Measurements from ENCODE around the gene SSTR3.
A peak's percentile ranks its signal among the peaks of the same experiment; 100 is the strongest.

Gene SSTR3

DNA sequence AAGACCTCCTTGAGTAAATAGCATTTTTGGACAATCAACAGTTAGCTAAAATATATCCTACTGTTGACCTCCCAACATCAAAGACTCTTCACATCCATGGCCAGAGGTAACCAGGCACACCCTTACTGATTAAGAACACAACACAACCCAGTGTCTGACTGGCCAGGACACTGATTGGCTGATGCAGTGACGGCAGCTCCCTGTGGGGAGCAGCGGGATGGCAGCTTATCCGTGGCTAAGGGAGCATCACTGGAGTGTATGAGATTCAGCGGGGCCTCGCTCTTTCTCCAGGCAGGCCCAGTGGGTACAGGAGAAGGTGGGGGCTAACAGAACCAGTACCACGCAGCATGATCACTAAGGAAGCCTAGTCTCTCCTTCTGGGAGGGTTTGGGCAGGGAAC, 52.2 kb downstream of the SSTR3 start:
- Histone ChIP-seq H2BK12ac (ENCODE audit: low read length) (no peak overlapping the region), H3K79me2 (ENCODE audit: control insufficient read depth, insufficient read depth, low read length, poor library complexity) (no peaks in the 10 kb centered on the region)

DNA sequence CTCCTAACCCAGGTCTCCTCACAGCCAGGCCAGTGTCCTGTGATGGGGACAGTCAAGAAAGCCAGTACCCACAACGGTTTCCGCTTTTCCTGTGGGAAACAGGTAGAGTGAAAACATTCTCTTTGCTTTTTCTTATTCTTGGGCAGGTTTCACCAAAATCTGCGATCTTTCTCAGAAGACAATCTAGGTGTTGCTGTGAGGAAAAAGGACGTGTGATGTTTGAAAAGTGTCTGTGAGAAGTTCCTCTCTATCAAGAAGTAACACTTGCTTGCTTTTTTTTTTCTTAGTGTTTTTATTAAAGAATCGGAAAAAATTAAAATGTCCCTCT, 53.4 kb downstream of the SSTR3 start:
- WGBS (ENCODE audit: extremely low coverage, insufficient coverage, insufficient read length), result no CpG with 5 or more reads among the region's 5 CpGs
- DNase-seq, result no peak
- no peak overlapping the region for H4K12ac ChIP-seq (ENCODE audit: low read depth, low read length)
- no peak overlapping the region for H2BK120ac ChIP-seq (ENCODE audit: insufficient read depth, low read length, poor library complexity)
- H3K36me3 ChIP-seq (ENCODE audit: control insufficient read depth in 1 of 2, insufficient read depth in 2 of 2, low read length in 2 of 2), result no peaks in the 10 kb centered on the region
- H3K9me3 ChIP-seq (ENCODE audit: insufficient read depth, low read depth, low read length), result peaks cover 9% of the 10 kb centered on the region
- no peak overlapping the region for H2BK5ac ChIP-seq (ENCODE audit: low read depth, low read length, poor library complexity)
- no peak overlapping the region for H3K27ac ChIP-seq (ENCODE audit: low read depth, low read length)
- H3K79me2 ChIP-seq (ENCODE audit: control insufficient read depth, insufficient read depth, low read length, poor library complexity), result no peaks in the 10 kb centered on the region
- no peak overlapping the region for H2AK5ac ChIP-seq (ENCODE audit: low read length)
- H3K79me1 ChIP-seq (ENCODE audit: low read length), result peaks cover 2% of the 10 kb centered on the region
- no peak overlapping the region for H4K91ac ChIP-seq (ENCODE audit: low read depth, low read length)
- H3K18ac ChIP-seq (ENCODE audit: low read length), result no peak overlapping the region
- no peaks in the 10 kb centered on the region for H3K27me3 ChIP-seq (ENCODE audit: insufficient read depth, low read length)
- H3K23ac ChIP-seq (ENCODE audit: low read length), result no peak overlapping the region
- no peak overlapping the region for H3K4ac ChIP-seq (ENCODE audit: low read depth, low read length)
- H3K4me1 ChIP-seq (ENCODE audit: control insufficient read depth in 1 of 2, insufficient read depth in 2 of 2, low read length in 2 of 2), result peaks cover 8 to 14% of the 10 kb centered on the region in 2 experiments
- no peak overlapping the region for H3K4me2 ChIP-seq (ENCODE audit: low read length)
- H2AFZ ChIP-seq (ENCODE audit: insufficient read depth, low read length, poor library complexity), result no peak overlapping the region
- H4K8ac ChIP-seq (ENCODE audit: low read depth, low read length), result no peak overlapping the region
- no peak overlapping the region for H3K14ac ChIP-seq (ENCODE audit: low read length)
- H3K9ac ChIP-seq (ENCODE audit: low read length), result no peak overlapping the region
- H3K4me3 ChIP-seq (ENCODE audit: low read depth, low read length), result no peak overlapping the region
- no peak overlapping the region for H2BK12ac ChIP-seq (ENCODE audit: low read length)

More for the DNA sequence above, 52.2 kb downstream of the SSTR3 start:
- H2AFZ ChIP-seq (ENCODE audit: insufficient read depth, low read length, poor library complexity), result no peak overlapping the region
- no peaks in the 10 kb centered on the region for H3K27me3 ChIP-seq (ENCODE audit: insufficient read depth, low read length)
- H2BK120ac ChIP-seq (ENCODE audit: insufficient read depth, low read length, poor library complexity), result no peak overlapping the region
- no peak overlapping the region for H3K18ac ChIP-seq (ENCODE audit: low read length)
- H3K4ac ChIP-seq (ENCODE audit: low read depth, low read length), result no peak overlapping the region
- H3K14ac ChIP-seq (ENCODE audit: low read length), result no peak overlapping the region
- H2AK5ac ChIP-seq (ENCODE audit: low read length), result no peak overlapping the region
- H3K9ac ChIP-seq (ENCODE audit: low read length), result no peak overlapping the region
- DNase-seq, result no peak
- H4K8ac ChIP-seq (ENCODE audit: low read depth, low read length), result no peak overlapping the region
- peaks cover 7 to 10% of the 10 kb centered on the region in 2 experiments for H3K4me1 ChIP-seq (ENCODE audit: control insufficient read depth in 1 of 2, insufficient read depth in 2 of 2, low read length in 2 of 2)
- H3K27ac ChIP-seq (ENCODE audit: low read depth, low read length), result no peak overlapping the region
- no CpG with 5 or more reads among the region's 6 CpGs for WGBS (ENCODE audit: extremely low coverage, insufficient coverage, insufficient read length)
- peaks cover 8% of the 10 kb centered on the region for H3K9me3 ChIP-seq (ENCODE audit: insufficient read depth, low read depth, low read length)
- peaks cover 2% of the 10 kb centered on the region for H3K79me1 ChIP-seq (ENCODE audit: low read length)
- H3K23ac ChIP-seq (ENCODE audit: low read length), result no peak overlapping the region
- H4K12ac ChIP-seq (ENCODE audit: low read depth, low read length), result no peak overlapping the region
- no peak overlapping the region for H3K4me3 ChIP-seq (ENCODE audit: low read depth, low read length)
- H3K36me3 ChIP-seq (ENCODE audit: control insufficient read depth in 1 of 2, insufficient read depth in 2 of 2, low read length in 2 of 2), result no peaks in the 10 kb centered on the region
- H4K91ac ChIP-seq (ENCODE audit: low read depth, low read length), result no peak overlapping the region
- H3K4me2 ChIP-seq (ENCODE audit: low read length), result no peak overlapping the region
- H2BK5ac ChIP-seq (ENCODE audit: low read depth, low read length, poor library complexity), result no peak overlapping the region

DNA sequence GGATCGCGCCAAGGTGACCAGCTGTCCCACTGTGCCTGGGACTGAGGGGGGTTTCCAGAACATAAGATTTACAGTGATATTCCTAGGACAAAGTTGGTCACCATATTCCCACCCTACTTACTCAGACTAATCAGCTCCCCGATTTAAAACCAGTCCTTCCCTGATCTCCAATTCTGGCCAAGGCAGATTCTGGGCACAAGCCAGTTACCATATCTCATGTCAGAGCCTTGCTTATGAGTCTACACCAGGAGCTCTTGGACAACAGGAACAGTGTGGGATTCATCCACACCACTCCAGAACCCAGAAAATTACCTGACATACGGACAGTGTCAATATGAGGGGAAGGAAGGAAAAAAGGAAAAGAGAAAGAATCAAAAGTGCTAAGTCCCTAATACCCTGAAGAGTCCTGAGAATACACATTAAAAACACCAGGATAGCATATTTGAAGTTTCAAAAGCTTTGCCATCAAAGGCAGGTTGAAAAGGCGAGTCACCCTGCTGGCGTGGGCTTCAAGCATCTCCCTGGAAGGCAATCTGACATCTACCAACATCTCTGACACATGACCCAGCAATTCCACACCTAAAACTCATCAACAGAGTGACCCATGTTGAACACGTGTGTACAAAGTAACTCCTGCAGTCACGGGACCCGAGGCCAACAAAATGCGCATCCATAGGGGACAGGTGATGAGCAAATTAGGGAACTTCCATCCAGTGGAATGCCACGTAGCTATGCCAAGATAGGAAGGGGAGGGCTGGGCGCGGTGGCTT, 54.6 kb downstream of the SSTR3 start:
- no peak overlapping the region for H3K4me2 ChIP-seq (ENCODE audit: low read length)
- H2AK5ac ChIP-seq (ENCODE audit: low read length), result no peak overlapping the region
- H2AFZ ChIP-seq (ENCODE audit: insufficient read depth, low read length, poor library complexity), result no peak overlapping the region
- no peak overlapping the region for H2BK5ac ChIP-seq (ENCODE audit: low read depth, low read length, poor library complexity)
- H4K8ac ChIP-seq (ENCODE audit: low read depth, low read length), result no peak overlapping the region
- no peaks in the 10 kb centered on the region for H3K36me3 ChIP-seq (ENCODE audit: control insufficient read depth in 1 of 2, insufficient read depth in 2 of 2, low read length in 2 of 2)
- no CpG with 5 or more reads among the region's 13 CpGs for WGBS (ENCODE audit: extremely low coverage, insufficient coverage, insufficient read length)
- H3K18ac ChIP-seq (ENCODE audit: low read length), result no peak overlapping the region
- H3K79me2 ChIP-seq (ENCODE audit: control insufficient read depth, insufficient read depth, low read length, poor library complexity), result no peaks in the 10 kb centered on the region
- no peaks in the 10 kb centered on the region for H3K27me3 ChIP-seq (ENCODE audit: insufficient read depth, low read length)
- H3K9ac ChIP-seq (ENCODE audit: low read length), result no peak overlapping the region
- H3K79me1 ChIP-seq (ENCODE audit: low read length), result peaks cover 2% of the 10 kb centered on the region
- DNase-seq, result peak; percentile 94 to 95
- H3K4ac ChIP-seq (ENCODE audit: low read depth, low read length), result no peak overlapping the region
- H3K4me1 ChIP-seq (ENCODE audit: control insufficient read depth in 1 of 2, insufficient read depth in 2 of 2, low read length in 2 of 2), result peaks cover 8 to 14% of the 10 kb centered on the region in 2 experiments
- H3K9me3 ChIP-seq (ENCODE audit: insufficient read depth, low read depth, low read length), result peaks cover 9% of the 10 kb centered on the region
- no peak overlapping the region for H3K4me3 ChIP-seq (ENCODE audit: low read depth, low read length)
- no peak overlapping the region for H2BK120ac ChIP-seq (ENCODE audit: insufficient read depth, low read length, poor library complexity)
- H3K23ac ChIP-seq (ENCODE audit: low read length), result no peak overlapping the region
- H3K27ac ChIP-seq (ENCODE audit: low read depth, low read length), result no peak overlapping the region
- H4K12ac ChIP-seq (ENCODE audit: low read depth, low read length), result no peak overlapping the region
- no peak overlapping the region for H3K14ac ChIP-seq (ENCODE audit: low read length)
- H4K91ac ChIP-seq (ENCODE audit: low read depth, low read length), result no peak overlapping the region
- H2BK12ac ChIP-seq (ENCODE audit: low read length), result no peak overlapping the region

DNA sequence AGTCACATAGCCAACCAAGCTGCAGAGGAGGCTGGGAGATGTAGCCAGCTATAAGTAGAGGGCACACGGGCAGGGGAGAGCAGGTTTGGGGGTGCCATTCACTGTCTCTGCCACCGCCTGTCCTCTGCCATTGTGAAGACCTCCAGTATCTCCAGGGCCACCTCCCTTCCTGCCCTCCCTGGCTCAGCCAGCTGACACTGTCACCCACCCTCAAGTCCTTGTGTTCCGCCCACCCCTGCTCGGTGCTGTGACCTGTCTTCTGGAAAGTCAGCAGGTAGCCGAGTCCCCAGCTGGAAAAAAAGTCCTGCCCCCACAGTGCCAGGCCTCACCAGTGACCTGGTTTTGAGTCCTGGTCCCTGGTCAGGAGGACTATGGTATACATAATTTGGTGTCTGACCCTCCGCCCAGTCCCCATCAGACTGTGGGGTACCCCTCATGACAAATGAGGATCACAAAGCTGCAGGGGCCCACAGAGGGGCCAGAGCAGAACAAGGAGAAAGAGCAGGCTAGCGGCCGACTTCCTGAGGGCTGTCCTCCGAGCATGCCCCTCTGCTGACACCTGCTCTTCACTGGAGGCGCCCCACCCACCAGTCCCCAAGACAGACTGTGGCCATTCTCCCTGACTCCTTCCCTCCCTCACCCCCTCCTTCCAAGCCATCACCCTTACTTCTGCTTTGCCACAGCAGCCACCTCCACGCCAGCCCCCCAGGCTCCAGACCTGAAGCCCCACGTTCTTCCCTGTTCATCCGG, 55.4 kb downstream of the SSTR3 start:
- no CpG with 5 or more reads among the region's 13 CpGs for WGBS (ENCODE audit: extremely low coverage, insufficient coverage, insufficient read length)
- H3K27me3 ChIP-seq (ENCODE audit: insufficient read depth, low read length), result no peaks in the 10 kb centered on the region

More for the DNA sequence above, 55.4 kb downstream of the SSTR3 start:
- Histone ChIP-seq H3K79me2 (ENCODE audit: control insufficient read depth, insufficient read depth, low read length, poor library complexity) (no peaks in the 10 kb centered on the region), H3K14ac (ENCODE audit: low read length) (no peak overlapping the region), H3K9ac (ENCODE audit: low read length) (no peak overlapping the region), H3K79me1 (ENCODE audit: low read length) (peaks cover 2% of the 10 kb centered on the region), H3K27ac (ENCODE audit: low read depth, low read length) (no peak overlapping the region), H4K91ac (ENCODE audit: low read depth, low read length) (no peak overlapping the region), H2AK5ac (ENCODE audit: low read length) (no peak overlapping the region), H2AFZ (ENCODE audit: insufficient read depth, low read length, poor library complexity) (no peak overlapping the region), H3K4me2 (ENCODE audit: low read length) (no peak overlapping the region), H3K36me3 (ENCODE audit: control insufficient read depth in 1 of 2, insufficient read depth in 2 of 2, low read length in 2 of 2) (no peaks in the 10 kb centered on the region), H4K8ac (ENCODE audit: low read depth, low read length) (no peak overlapping the region), H3K9me3 (ENCODE audit: insufficient read depth, low read depth, low read length) (peaks cover 9% of the 10 kb centered on the region), H2BK5ac (ENCODE audit: low read depth, low read length, poor library complexity) (no peak overlapping the region), H3K23ac (ENCODE audit: low read length) (no peak overlapping the region), H2BK12ac (ENCODE audit: low read length) (no peak overlapping the region), H2BK120ac (ENCODE audit: insufficient read depth, low read length, poor library complexity) (no peak overlapping the region), H3K4me1 (ENCODE audit: control insufficient read depth in 1 of 2, insufficient read depth in 2 of 2, low read length in 2 of 2) (peaks cover 8 to 14% of the 10 kb centered on the region in 2 experiments), H4K12ac (ENCODE audit: low read depth, low read length) (no peak overlapping the region), H3K18ac (ENCODE audit: low read length) (no peak overlapping the region), H3K4ac (ENCODE audit: low read depth, low read length) (no peak overlapping the region), H3K4me3 (ENCODE audit: low read depth, low read length) (no peak overlapping the region)
- DNase-seq, result no peak
